ENCODE data around the gene INKA2.
A peak's percentile ranks its signal among the peaks of the same experiment; 100 is the strongest.

INKA2 gene

DNA sequence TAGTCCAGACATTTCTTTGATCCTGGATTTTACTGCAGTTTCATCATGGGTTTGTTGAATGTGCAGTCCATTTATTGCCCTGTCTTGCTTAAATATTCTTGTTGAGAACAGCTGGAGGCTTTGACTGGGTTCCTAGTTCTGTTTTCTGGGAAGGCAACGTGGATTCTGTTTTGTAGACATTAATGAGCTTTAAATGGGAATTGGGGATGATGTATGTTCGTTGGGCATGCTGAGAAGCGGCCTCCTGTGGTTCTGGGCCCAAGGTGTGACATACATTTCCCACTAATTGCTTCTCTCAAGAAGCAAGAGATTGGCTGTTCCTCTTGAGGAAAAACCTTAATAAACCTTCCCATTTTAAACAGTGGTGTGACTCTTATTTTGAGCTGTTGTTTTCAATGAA, 22.9 kb downstream of the INKA2 start:
- no peak for TF ChIP-seq TAF1 (IDR thresholded peaks at IDR 0.05; ENCODE audit: low read depth, low read length)
- no peak for TF ChIP-seq POU2F2 (IDR thresholded peaks at IDR 0.05; ENCODE audit: low read depth, low read length)
- no peak for TF ChIP-seq PAX5 (IDR thresholded peaks at IDR 0.05; ENCODE audit: insufficient read depth, low read length, severe bottlenecking)
- TF ChIP-seq SPI1 (IDR thresholded peaks at IDR 0.05; ENCODE audit: low read depth, low read length): no peak
- TF ChIP-seq POLR2AphosphoS5 (IDR thresholded peaks at IDR 0.05; ENCODE audit: low read depth, low read length): no peak
- DNase-seq (ENCODE audit: insufficient read length, low spot score) (no peak), FAIRE-seq (no peak)

GRCh38 chr1:111709986-111710385, 29.2 kb downstream of the INKA2 start:
- DNase-seq (ENCODE audit: insufficient read length, low spot score) (no peak), FAIRE-seq (no peak)

GRCh38 chr1:111707906-111708305, 31.3 kb downstream of the INKA2 start:
- DNase-seq (ENCODE audit: insufficient read length, low spot score) (no peak), FAIRE-seq (no peak)
- TF ChIP-seq POLR2A (IDR thresholded peaks at IDR 0.05; ENCODE audit: low read depth, low read length) (no peak), TAF1 (IDR thresholded peaks at IDR 0.05; ENCODE audit: low read depth, low read length) (no peak), SPI1 (IDR thresholded peaks at IDR 0.05; ENCODE audit: low read depth, low read length) (no peak), PAX5 (IDR thresholded peaks at IDR 0.05; ENCODE audit: insufficient read depth, low read length, severe bottlenecking) (no peak), POLR2AphosphoS5 (IDR thresholded peaks at IDR 0.05; ENCODE audit: low read depth, low read length) (no peak), POU2F2 (IDR thresholded peaks at IDR 0.05; ENCODE audit: low read depth, low read length) (no peak)

More at GRCh38 chr1:111709986-111710385, 29.2 kb downstream of the INKA2 start:
- TF ChIP-seq TAF1 (IDR thresholded peaks at IDR 0.05; ENCODE audit: low read depth, low read length): no peak
- no peak for TF ChIP-seq SPI1 (IDR thresholded peaks at IDR 0.05; ENCODE audit: low read depth, low read length)
- no peak for TF ChIP-seq POLR2AphosphoS5 (IDR thresholded peaks at IDR 0.05; ENCODE audit: low read depth, low read length)
- no peak for TF ChIP-seq PAX5 (IDR thresholded peaks at IDR 0.05; ENCODE audit: insufficient read depth, low read length, severe bottlenecking)
- TF ChIP-seq POU2F2 (IDR thresholded peaks at IDR 0.05; ENCODE audit: low read depth, low read length): no peak
- no peak for TF ChIP-seq POLR2A (IDR thresholded peaks at IDR 0.05; ENCODE audit: low read depth, low read length)

GRCh38 chr1:111706921-111707320, 32.3 kb downstream of the INKA2 start:
- FAIRE-seq (no peak), DNase-seq (ENCODE audit: insufficient read length, low spot score) (no peak)
- TF ChIP-seq POLR2AphosphoS5 (IDR thresholded peaks at IDR 0.05; ENCODE audit: low read depth, low read length) (no peak), POLR2A (IDR thresholded peaks at IDR 0.05; ENCODE audit: low read depth, low read length) (no peak), SPI1 (IDR thresholded peaks at IDR 0.05; ENCODE audit: low read depth, low read length) (no peak), POU2F2 (IDR thresholded peaks at IDR 0.05; ENCODE audit: low read depth, low read length) (no peak), TAF1 (IDR thresholded peaks at IDR 0.05; ENCODE audit: low read depth, low read length) (no peak), PAX5 (IDR thresholded peaks at IDR 0.05; ENCODE audit: insufficient read depth, low read length, severe bottlenecking) (no peak)

- TF ChIP-seq POLR2A (IDR thresholded peaks at IDR 0.05; ENCODE audit: low read depth, low read length) (no peak), POU2F2 (IDR thresholded peaks at IDR 0.05; ENCODE audit: low read depth, low read length) (no peak), TAF1 (IDR thresholded peaks at IDR 0.05; ENCODE audit: low read depth, low read length) (no peak), PAX5 (IDR thresholded peaks at IDR 0.05; ENCODE audit: insufficient read depth, low read length, severe bottlenecking) (no peak), POLR2AphosphoS5 (IDR thresholded peaks at IDR 0.05; ENCODE audit: low read depth, low read length) (no peak), SPI1 (IDR thresholded peaks at IDR 0.05; ENCODE audit: low read depth, low read length) (no peak)
- no peak for DNase-seq (ENCODE audit: insufficient read length, low spot score)
- no peak for FAIRE-seq
Observed at GRCh38 chr1:111705841-111706240, 33.4 kb downstream of the INKA2 start.

- TF ChIP-seq PAX5 (IDR thresholded peaks at IDR 0.05; ENCODE audit: insufficient read depth, low read length, severe bottlenecking) (no peak), POU2F2 (IDR thresholded peaks at IDR 0.05; ENCODE audit: low read depth, low read length) (no peak), POLR2AphosphoS5 (IDR thresholded peaks at IDR 0.05; ENCODE audit: low read depth, low read length) (no peak), POLR2A (IDR thresholded peaks at IDR 0.05; ENCODE audit: low read depth, low read length) (no peak), TAF1 (IDR thresholded peaks at IDR 0.05; ENCODE audit: low read depth, low read length) (no peak), SPI1 (IDR thresholded peaks at IDR 0.05; ENCODE audit: low read depth, low read length) (no peak)
- DNase-seq (ENCODE audit: insufficient read length, low spot score): no peak
- FAIRE-seq: no peak
Observed at GRCh38 chr1:111704776-111705175, 34.4 kb downstream of the INKA2 start.

GRCh38 chr1:111704240-111704639, 35.0 kb downstream of the INKA2 start:
- TF ChIP-seq PAX5 (IDR thresholded peaks at IDR 0.05; ENCODE audit: insufficient read depth, low read length, severe bottlenecking) (no peak), POLR2AphosphoS5 (IDR thresholded peaks at IDR 0.05; ENCODE audit: low read depth, low read length) (no peak), TAF1 (IDR thresholded peaks at IDR 0.05; ENCODE audit: low read depth, low read length) (no peak), SPI1 (IDR thresholded peaks at IDR 0.05; ENCODE audit: low read depth, low read length) (no peak), POLR2A (IDR thresholded peaks at IDR 0.05; ENCODE audit: low read depth, low read length) (no peak), POU2F2 (IDR thresholded peaks at IDR 0.05; ENCODE audit: low read depth, low read length) (no peak)
- FAIRE-seq (no peak), DNase-seq (ENCODE audit: insufficient read length, low spot score) (no peak)

DNA sequence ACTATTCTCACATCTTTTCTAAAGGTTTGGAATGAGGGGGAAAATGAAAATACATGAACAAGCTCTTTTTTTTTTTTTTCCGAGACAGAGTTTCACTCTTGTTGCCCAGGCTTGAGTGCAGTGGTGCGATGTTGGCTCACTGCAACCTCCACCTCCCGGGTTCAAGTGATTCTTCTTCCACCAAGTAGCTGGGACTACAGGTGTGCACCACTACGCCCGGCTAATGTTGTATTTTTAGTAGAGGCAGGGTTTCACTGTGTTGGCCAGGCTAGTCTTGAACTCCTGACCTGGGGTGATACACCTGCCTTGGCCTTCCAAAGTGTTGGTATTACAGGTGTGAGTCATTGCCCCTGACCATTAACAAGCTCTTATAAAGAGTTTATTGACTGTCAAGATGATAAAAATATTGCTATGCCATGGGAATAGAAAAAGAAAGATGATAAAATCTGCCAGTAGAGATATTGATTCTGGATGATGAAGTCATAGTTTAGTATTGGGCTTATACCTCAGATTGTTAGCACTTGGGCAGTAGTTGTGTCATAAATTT, 36.6 kb downstream of the INKA2 start:
- no peak for DNase-seq (ENCODE audit: insufficient read length, low spot score)
- TF ChIP-seq POLR2AphosphoS5 (IDR thresholded peaks at IDR 0.05; ENCODE audit: low read depth, low read length): no peak
- no peak for FAIRE-seq

DNA sequence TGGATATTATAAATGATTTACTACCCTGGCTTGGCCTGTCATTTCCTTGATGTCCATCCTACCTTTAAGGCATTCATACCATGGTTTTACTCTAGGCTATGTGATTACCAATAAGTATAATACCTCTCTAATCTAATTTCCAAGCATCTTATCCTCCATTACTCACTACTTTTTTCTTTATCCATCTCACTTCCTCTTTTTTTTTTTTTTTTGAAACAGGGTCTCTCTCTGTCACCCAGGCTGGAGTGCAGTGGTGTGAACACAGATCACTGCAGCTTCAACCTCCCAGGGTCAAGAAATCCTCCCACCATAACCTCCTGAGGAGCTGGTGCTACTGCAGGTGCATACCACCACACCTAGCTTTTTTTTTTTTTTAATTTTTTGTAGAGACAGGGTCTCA, 39.9 kb downstream of the INKA2 start:
- DNase-seq (ENCODE audit: insufficient read length, low spot score) (no peak), FAIRE-seq (no peak)
- TF ChIP-seq POU2F2 (IDR thresholded peaks at IDR 0.05; ENCODE audit: low read depth, low read length): no peak
- TF ChIP-seq SPI1 (IDR thresholded peaks at IDR 0.05; ENCODE audit: low read depth, low read length): peak; percentile 86
- no peak for TF ChIP-seq PAX5 (IDR thresholded peaks at IDR 0.05; ENCODE audit: insufficient read depth, low read length, severe bottlenecking)
- no peak for TF ChIP-seq POLR2AphosphoS5 (IDR thresholded peaks at IDR 0.05; ENCODE audit: low read depth, low read length)

GRCh38 chr1:111696330-111696729, 42.9 kb downstream of the INKA2 start:
- TF ChIP-seq PAX5 (IDR thresholded peaks at IDR 0.05; ENCODE audit: insufficient read depth, low read length, severe bottlenecking): no peak
- TF ChIP-seq POLR2AphosphoS5 (IDR thresholded peaks at IDR 0.05; ENCODE audit: low read depth, low read length): no peak
- TF ChIP-seq TAF1 (IDR thresholded peaks at IDR 0.05; ENCODE audit: low read depth, low read length): no peak
- no peak for TF ChIP-seq POU2F2 (IDR thresholded peaks at IDR 0.05; ENCODE audit: low read depth, low read length)
- TF ChIP-seq POLR2A (IDR thresholded peaks at IDR 0.05; ENCODE audit: low read depth, low read length): no peak
- TF ChIP-seq SPI1 (IDR thresholded peaks at IDR 0.05; ENCODE audit: low read depth, low read length): no peak
- FAIRE-seq (peak; percentile 60), DNase-seq (ENCODE audit: insufficient read length, low spot score) (no peak)
